Caco-2 (cell line): Measurements from ENCODE around the gene TTPAL. TPM values are rescaled to one million over a fixed set of nuclear protein-coding genes. Genes with fewer than 3 reads are reported as not detected.

Source experiments
- BruUV-seq: library from RNA; stranded (reverse); fragments of 400-500 nt; replicated peaks from 2 replicates; lab custom pipeline; 2021; lab: Mats Ljungman, UMichigan
- CTCF ChIA-PET: fragments of 300-600 bp; sonication (Branson Sonifier 250); formaldehyde crosslinking; loops from one replicate; lab custom pipeline; 2022; ENCODE audit warnings: antibody characterized with exemption; lab: Charles Lee
- POLR2A ChIA-PET: fragments of 300-600 bp; sonication (Branson Sonifier 250); formaldehyde crosslinking; loops from one replicate; lab custom pipeline; 2022; ENCODE audit warnings: antibody characterized with exemption; lab: Charles Lee
- DNase-seq, 2 experiments: peaks; one replicate each; pipeline versions ENCODE4 v3.0.0 to v3.0.0-alpha.2; 2020 to 2022
- H3K27me3 ChIP-seq: replicated peaks from 2 replicates; pipeline ENCODE4 v1.6.0; 2011; ENCODE audit warnings: low read length; ENCODE audit not compliant: control insufficient read depth, insufficient read depth
- H3K36me3 ChIP-seq: 2 replicates; pipeline ENCODE4 v1.5.1; 2011; ENCODE audit warnings: low read length; ENCODE audit not compliant: control insufficient read depth, insufficient read depth
- H3K4me1 ChIP-seq: fragments of 250-450 bp; sonication (Bioruptor Pico); 2 replicates; pipeline ENCODE4 v1.5.1; 2020; ENCODE audit warnings: mild to moderate bottlenecking
- H3K4me3 ChIP-seq: 2 replicates; pipeline ENCODE4 v1.5.1; 2011; ENCODE audit warnings: low read depth, mild to moderate bottlenecking, control low read depth, low read length
- H3K9me3 ChIP-seq: fragments of 250-450 bp; sonication (Bioruptor Pico); 2 replicates; pipeline ENCODE4 v1.5.1; 2020; ENCODE audit warnings: mild to moderate bottlenecking, moderate library complexity
- H3K27ac Mint-ChIP-seq: one replicate; pipeline ENCODE4 v1.8.0; 2022; ENCODE audit warnings: mixed read lengths; ENCODE audit not compliant: unreplicated experiment
- H3K27me3 Mint-ChIP-seq: one replicate; pipeline ENCODE4 v1.8.0; 2022; ENCODE audit warnings: mixed read lengths; ENCODE audit not compliant: insufficient read depth, unreplicated experiment
- H3K36me3 Mint-ChIP-seq: one replicate; pipeline ENCODE4 v1.8.0; 2022; ENCODE audit warnings: mild to moderate bottlenecking, mixed read lengths; ENCODE audit not compliant: insufficient read depth, unreplicated experiment
- H3K4me1 Mint-ChIP-seq: one replicate; pipeline ENCODE4 v1.8.0; 2022; ENCODE audit warnings: low read depth, mixed read lengths; ENCODE audit not compliant: unreplicated experiment
- H3K4me3 Mint-ChIP-seq: one replicate; pipeline ENCODE4 v1.8.0; 2022; ENCODE audit warnings: mild to moderate bottlenecking, moderate library complexity, mixed read lengths; ENCODE audit not compliant: unreplicated experiment
- H3K9me3 Mint-ChIP-seq: one replicate; pipeline ENCODE4 v1.8.0; 2022; ENCODE audit warnings: mixed read lengths; ENCODE audit not compliant: unreplicated experiment
- CTCF ChIP-seq, 2 experiments: fragments of 200-600 bp in 1 of 2; IDR thresholded peaks; 1 replicate in 1 of 2; 2 replicates in 1 of 2; pipeline versions ENCODE4 v1.5.1 to v1.8.0; 2011 to 2022; ENCODE audit warnings: antibody characterized with exemption in 1 of 2, control low read depth in 1 of 2, inconsistent platforms in 1 of 2, low read depth in 1 of 2, low read length in 1 of 2, mild to moderate bottlenecking in 1 of 2, moderate library complexity in 1 of 2; ENCODE audit not compliant: insufficient read depth in 1 of 2, severe bottlenecking in 1 of 2, unreplicated experiment in 1 of 2
- intact Hi-C: fragments of 100-400 bp; cut with micrococcal nuclease; formaldehyde crosslinking; loops from one replicate; pipeline ENCODE4 v1.10.0; 2022; ENCODE audit not compliant: unreplicated experiment
- total RNA-seq: library from RNA; stranded (reverse); gene quantifications from 2 replicates; pipeline ENCODE4 v1.2.3, GENCODE V29; 2022

The TTPAL gene
- total RNA-seq, 1 experiment from 2014 or later, result 54.6 TPM

GRCh38 chr20:44442298-44443070 lies 33.2 kb upstream of the TTPAL start:
- no peak for TF ChIP-seq CTCF (IDR thresholded peaks at IDR 0.05; ENCODE audit: insufficient read depth in 1 of 2, low read depth in 1 of 2, low read length in 1 of 2, severe bottlenecking in 1 of 2, unreplicated experiment in 1 of 2)
- Mint-ChIP-seq H3K36me3 (no peaks in the 10 kb centered on the region), H3K27me3 (no peaks in the 10 kb centered on the region), H3K4me3 (peak overlapping the region; percentile 5), H3K4me1 (peaks cover 18% of the 10 kb centered on the region), H3K27ac (no peak overlapping the region), H3K9me3 (no peaks in the 10 kb centered on the region)
- peak; percentile 65 to 84 for DNase-seq
- H3K4me1 ChIP-seq, result peaks cover 16% of the 10 kb centered on the region
- ChIA-PET CTCF (interaction anchor here (0.6 to 1.0 kb wide), 2 partner anchors 35 to 96 kb away, joined by 4 read pairs; no protein-coding TSS in a partner anchor), POLR2A (no interaction called here)
- H3K27me3 ChIP-seq, result no peaks in the 10 kb centered on the region
- H3K9me3 ChIP-seq, result no peaks in the 10 kb centered on the region
- intact Hi-C loops, result no loop called here
- BruUV-seq, result no TSS peak
- H3K36me3 ChIP-seq, result no peaks in the 10 kb centered on the region
- H3K4me3 ChIP-seq, result no peak overlapping the region

GRCh38 chr20:44445742-44446710 lies 29.6 kb upstream of the TTPAL start:
- CTCF ChIA-PET, result no interaction called here
- Mint-ChIP-seq H3K27ac (peak overlapping the region; percentile 1), H3K36me3 (no peaks in the 10 kb centered on the region), H3K9me3 (no peaks in the 10 kb centered on the region), H3K4me1 (peaks cover 25% of the 10 kb centered on the region), H3K4me3 (no peak overlapping the region), H3K27me3 (no peaks in the 10 kb centered on the region)
- BruUV-seq, result no TSS peak
- TF ChIP-seq CTCF (IDR thresholded peaks at IDR 0.05; ENCODE audit: insufficient read depth in 1 of 2, low read depth in 1 of 2, low read length in 1 of 2, severe bottlenecking in 1 of 2, unreplicated experiment in 1 of 2), result no peak
- no peaks in the 10 kb centered on the region for H3K27me3 ChIP-seq
- DNase-seq, result no peak
- intact Hi-C loops, result no loop called here
- no peaks in the 10 kb centered on the region for H3K36me3 ChIP-seq
- H3K4me1 ChIP-seq, result peaks cover 16% of the 10 kb centered on the region
- POLR2A ChIA-PET, result interaction anchor here (0.6 kb wide), 1 partner anchor 8 kb away, joined by 3 read pairs; no protein-coding TSS in a partner anchor
- no peak overlapping the region for H3K4me3 ChIP-seq
- no peaks in the 10 kb centered on the region for H3K9me3 ChIP-seq

- Mint-ChIP-seq H3K27me3 (no peaks in the 10 kb centered on the region), H3K36me3 (no peaks in the 10 kb centered on the region), H3K9me3 (no peaks in the 10 kb centered on the region), H3K4me3 (no peak overlapping the region), H3K4me1 (peaks cover 16% of the 10 kb centered on the region), H3K27ac (no peak overlapping the region)
- no peaks in the 10 kb centered on the region for H3K9me3 ChIP-seq
- intact Hi-C loops, result no loop called here
- no peaks in the 10 kb centered on the region for H3K36me3 ChIP-seq
- H3K4me1 ChIP-seq, result peaks cover 7% of the 10 kb centered on the region
- DNase-seq, result no peak
- ChIA-PET CTCF (no interaction called here), POLR2A (no interaction called here)
- H3K27me3 ChIP-seq, result no peaks in the 10 kb centered on the region
- TF ChIP-seq CTCF (IDR thresholded peaks at IDR 0.05; ENCODE audit: insufficient read depth in 1 of 2, low read depth in 1 of 2, low read length in 1 of 2, severe bottlenecking in 1 of 2, unreplicated experiment in 1 of 2), result no peak
- no peak overlapping the region for H3K4me3 ChIP-seq
- no TSS peak for BruUV-seq
Measured at GRCh38 chr20:44447827-44448419, 27.8 kb upstream of the TTPAL start.
